GM18526 (cell line): ENCODE results near the gene THSD4.

Experiments used
- POLR2A ChIP-seq: IDR thresholded peaks from 3 replicates; pipeline ENCODE4 v1.6.1; 2011; ENCODE audit not compliant: insufficient read length; ENCODE audit errors: extremely low read depth

THSD4 gene

GRCh38 chr15:71409541-71409940 is 294.3 kb downstream of the THSD4 start:
- TF ChIP-seq POLR2A, result no peak

GRCh38 chr15:71410347-71410746 is 295.1 kb downstream of the THSD4 start:
- TF ChIP-seq POLR2A, result no peak

GRCh38 chr15:71411538-71412482 is 296.5 kb downstream of the THSD4 start:
- no peak for TF ChIP-seq POLR2A

GRCh38 chr15:71413419-71413818 is 298.1 kb downstream of the THSD4 start:
- TF ChIP-seq POLR2A, result no peak

GRCh38 chr15:71414853-71415252 is 299.6 kb downstream of the THSD4 start:
- no peak for TF ChIP-seq POLR2A

- no peak for TF ChIP-seq POLR2A
These were observed 307.4 kb downstream of the THSD4 start for GRCh38 chr15:71422530-71423259.

GRCh38 chr15:71424765-71425164 is 309.5 kb downstream of the THSD4 start:
- TF ChIP-seq POLR2A, result no peak

GRCh38 chr15:71425388-71425787 is 310.1 kb downstream of the THSD4 start:
- TF ChIP-seq POLR2A, result no peak

- no peak for TF ChIP-seq POLR2A
These were observed 311.5 kb downstream of the THSD4 start for GRCh38 chr15:71426792-71427191.

- TF ChIP-seq POLR2A, result no peak
These were observed 315.5 kb downstream of the THSD4 start for GRCh38 chr15:71430782-71431181.

- no peak for TF ChIP-seq POLR2A
These were observed 316.4 kb downstream of the THSD4 start for GRCh38 chr15:71431343-71432336.

GRCh38 chr15:71433402-71433801 is 318.1 kb downstream of the THSD4 start:
- TF ChIP-seq POLR2A, result no peak

- TF ChIP-seq POLR2A, result no peak
These were observed 319.5 kb downstream of the THSD4 start for GRCh38 chr15:71434774-71435173.

GRCh38 chr15:71435552-71435951 is 320.3 kb downstream of the THSD4 start:
- no peak for TF ChIP-seq POLR2A

- TF ChIP-seq POLR2A, result no peak
These were observed 321.6 kb downstream of the THSD4 start for GRCh38 chr15:71436854-71437253.
